22Rv1 (cell line): ENCODE results near the gene LRBA.

Experiments
- ZFX ChIP-seq: fragments of 450-650 bp; IDR thresholded peaks from 2 replicates; pipeline ENCODE4 v1.6.1; 2017; ENCODE audit warnings: antibody characterized with exemption, borderline replicate concordance
- TF ChIP-seq, protein P1 (sequence below): fragments of 450-650 bp; IDR thresholded peaks from 2 replicates; pipeline ENCODE4 v1.5.1; 2017; ENCODE audit warnings: mild to moderate bottlenecking

DNA sequence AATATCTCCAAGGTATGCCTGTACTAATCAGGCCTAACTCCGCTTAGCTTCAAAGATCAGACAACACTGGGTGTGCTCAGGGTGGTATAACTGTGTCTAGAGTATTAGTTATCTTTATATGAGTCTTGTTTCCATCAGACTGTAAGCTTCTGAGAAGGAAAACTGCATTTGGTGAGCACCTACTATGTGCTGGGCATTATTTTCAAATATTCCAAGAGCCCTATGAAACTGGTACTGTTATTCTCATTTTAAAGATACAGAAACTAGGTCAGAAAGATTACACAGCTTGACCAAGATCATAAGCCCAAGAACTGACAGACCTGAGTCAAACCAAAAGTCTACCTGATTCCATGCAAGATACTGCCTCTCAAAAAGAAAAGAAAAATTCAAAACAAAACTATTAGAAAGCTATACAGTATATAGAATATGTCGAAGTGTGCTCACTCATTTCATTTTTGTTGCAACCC is 44.4 kb downstream of the LRBA start:
- TF ChIP-seq, protein P1, sequence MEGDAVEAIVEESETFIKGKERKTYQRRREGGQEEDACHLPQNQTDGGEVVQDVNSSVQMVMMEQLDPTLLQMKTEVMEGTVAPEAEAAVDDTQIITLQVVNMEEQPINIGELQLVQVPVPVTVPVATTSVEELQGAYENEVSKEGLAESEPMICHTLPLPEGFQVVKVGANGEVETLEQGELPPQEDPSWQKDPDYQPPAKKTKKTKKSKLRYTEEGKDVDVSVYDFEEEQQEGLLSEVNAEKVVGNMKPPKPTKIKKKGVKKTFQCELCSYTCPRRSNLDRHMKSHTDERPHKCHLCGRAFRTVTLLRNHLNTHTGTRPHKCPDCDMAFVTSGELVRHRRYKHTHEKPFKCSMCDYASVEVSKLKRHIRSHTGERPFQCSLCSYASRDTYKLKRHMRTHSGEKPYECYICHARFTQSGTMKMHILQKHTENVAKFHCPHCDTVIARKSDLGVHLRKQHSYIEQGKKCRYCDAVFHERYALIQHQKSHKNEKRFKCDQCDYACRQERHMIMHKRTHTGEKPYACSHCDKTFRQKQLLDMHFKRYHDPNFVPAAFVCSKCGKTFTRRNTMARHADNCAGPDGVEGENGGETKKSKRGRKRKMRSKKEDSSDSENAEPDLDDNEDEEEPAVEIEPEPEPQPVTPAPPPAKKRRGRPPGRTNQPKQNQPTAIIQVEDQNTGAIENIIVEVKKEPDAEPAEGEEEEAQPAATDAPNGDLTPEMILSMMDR = no peak
- TF ChIP-seq ZFX = no peak
